HepG2 (cell line): ENCODE data around the gene PGPEP1. TPM values are rescaled to one million over a fixed set of nuclear protein-coding genes. Genes with fewer than 3 reads are reported as not detected.
A peak's percentile ranks its signal among the peaks of the same experiment; 100 is the strongest.

Source experiments
- BRD4 ChIP-seq: sonication (generic); formaldehyde crosslinking; IDR thresholded peaks from 2 replicates; pipeline ENCODE4 v1.4.0; 2020; ENCODE audit warnings: missing genetic modification reagents
- CCDC6 ChIP-seq: sonication (generic); formaldehyde crosslinking; IDR thresholded peaks from 2 replicates; pipeline ENCODE4 v1.8.1; 2022; ENCODE audit warnings: mild to moderate bottlenecking, missing genetic modification reagents, moderate library complexity
- GTF2F1 ChIP-seq: fragments of 150-350 bp; IDR thresholded peaks from 2 replicates; pipeline ENCODE4 v1.6.1; 2014; ENCODE audit warnings: low read length
- HHEX ChIP-seq: IDR thresholded peaks from 2 replicates; pipeline ENCODE4 v1.6.1; 2016; ENCODE audit warnings: control low read depth
- IKZF4 ChIP-seq: sonication (generic); formaldehyde crosslinking; IDR thresholded peaks from 2 replicates; pipeline ENCODE4 v1.5.1; 2020; ENCODE audit warnings: borderline replicate concordance, mild to moderate bottlenecking, low read depth, missing genetic modification reagents; ENCODE audit errors: not compliant biosample characterization
- MAFG ChIP-seq: sonication (generic); formaldehyde crosslinking; IDR thresholded peaks from 2 replicates; pipeline ENCODE4 v1.5.1; 2020; ENCODE audit warnings: mild to moderate bottlenecking, missing genetic modification reagents
- MLLT10 ChIP-seq: sonication (generic); formaldehyde crosslinking; IDR thresholded peaks from 2 replicates; pipeline ENCODE4 v1.4.0; 2020; ENCODE audit warnings: missing genetic modification reagents
- NCOA2 ChIP-seq: sonication (generic); formaldehyde crosslinking; IDR thresholded peaks from 2 replicates; pipeline ENCODE4 v1.8.0; 2022; ENCODE audit warnings: inconsistent platforms
- PAWR ChIP-seq: sonication (generic); formaldehyde crosslinking; IDR thresholded peaks from 2 replicates; pipeline ENCODE4 v1.4.0; 2020; ENCODE audit warnings: missing genetic modification reagents, mild to moderate bottlenecking, borderline replicate concordance
- PCBP2 ChIP-seq: fragments of 200-400 bp; formaldehyde crosslinking; optimal IDR thresholded peaks from 2 replicates; pipeline ENCODE3; 2018; ENCODE audit warnings: low read length, low read depth; ENCODE audit not compliant: poor library complexity, severe bottlenecking
- PHF8 ChIP-seq: sonication (generic); formaldehyde crosslinking; IDR thresholded peaks from 2 replicates; pipeline ENCODE4 v1.5.0; 2020; ENCODE audit warnings: missing genetic modification reagents
- POLR2A ChIP-seq, 2 experiments: IDR thresholded peaks; 2 replicates each; pipeline ENCODE4 v1.6.1; 2011; ENCODE audit warnings: low read depth in 2 of 2, low read length in 2 of 2, mild to moderate bottlenecking in 1 of 2, moderate library complexity in 1 of 2; ENCODE audit not compliant: insufficient read depth in 1 of 2
- RNF2 ChIP-seq: fragments of 450-650 bp; conservative IDR thresholded peaks from 2 replicates; pipeline ENCODE4 v1.6.1; 2016; ENCODE audit warnings: low read depth
- SAP130 ChIP-seq: IDR thresholded peaks from 2 replicates; pipeline ENCODE4 v1.6.1; 2016; ENCODE audit warnings: low read depth
- ZBTB38 ChIP-seq: sonication (generic); formaldehyde crosslinking; IDR thresholded peaks from 2 replicates; pipeline ENCODE4 v1.5.1; 2020; ENCODE audit warnings: mild to moderate bottlenecking, missing genetic modification reagents
- ZNF670 ChIP-seq: sonication (generic); formaldehyde crosslinking; IDR thresholded peaks from 2 replicates; pipeline ENCODE4 v1.8.0; 2022; ENCODE audit warnings: mild to moderate bottlenecking, missing genetic modification reagents, borderline replicate concordance
- ZNF7 ChIP-seq: IDR thresholded peaks from 2 replicates; pipeline ENCODE4 v1.6.1; 2016; ENCODE audit warnings: missing biosample characterization, missing genetic modification reagents
- polyA plus RNA-seq, 8 experiments: library from polyadenylated mRNA; depleted of rRNA in 3 of 8; stranded (reverse) in 7 of 8; unstranded in 1 of 8; fragments of >200 nt; fragmentation: Illumina TruSeq in 4 of 8; extraction: Trizol in 4 of 8; gene quantifications; 2 replicates each; pipeline versions ENCODE4 v1.2.1 to v1.2.3, GENCODE V29; 2011 to 2016; ENCODE audit warnings: low read depth in 4 of 8, missing spikeins in 1 of 8, mixed read lengths in 1 of 8; ENCODE audit not compliant: insufficient read depth in 1 of 8
- total RNA-seq, 5 experiments: library from RNA; depleted of rRNA; stranded (reverse); fragments of >200 nt; fragmentation: Illumina TruSeq; extraction: Trizol; gene quantifications; 2 replicates each; pipeline ENCODE4 v1.2.3, GENCODE V29; 2016; ENCODE audit warnings: low read depth in 1 of 5
- TF ChIP-seq, protein P1 (sequence below): sonication (generic); formaldehyde crosslinking; IDR thresholded peaks from 2 replicates; pipeline ENCODE4 v1.8.1; 2023; ENCODE audit warnings: mild to moderate bottlenecking, missing genetic modification reagents, borderline replicate concordance
- TF ChIP-seq, protein P2 (sequence below): sonication (generic); formaldehyde crosslinking; IDR thresholded peaks from 2 replicates; pipeline ENCODE4 v1.8.0; 2022; ENCODE audit warnings: low read depth, missing genetic modification reagents
- TF ChIP-seq, protein P3 (sequence below), 2 experiments: fragments of 450-650 bp in 1 of 2; sonication (generic) in 1 of 2; formaldehyde crosslinking in 1 of 2; IDR thresholded peaks; 2 replicates each; pipeline versions ENCODE4 v1.6.1 to v1.8.0; 2016 to 2022; ENCODE audit warnings: antibody characterized with exemption in 1 of 2, mild to moderate bottlenecking in 1 of 2, missing genetic modification reagents in 1 of 2

PGPEP1 gene
- total and polyA plus RNA-seq, 2 of the 13 experiments (the other 11 are each of a cell fraction or from before 2014, with no cell fraction given) = 53.1 to 56.6 TPM

DNA sequence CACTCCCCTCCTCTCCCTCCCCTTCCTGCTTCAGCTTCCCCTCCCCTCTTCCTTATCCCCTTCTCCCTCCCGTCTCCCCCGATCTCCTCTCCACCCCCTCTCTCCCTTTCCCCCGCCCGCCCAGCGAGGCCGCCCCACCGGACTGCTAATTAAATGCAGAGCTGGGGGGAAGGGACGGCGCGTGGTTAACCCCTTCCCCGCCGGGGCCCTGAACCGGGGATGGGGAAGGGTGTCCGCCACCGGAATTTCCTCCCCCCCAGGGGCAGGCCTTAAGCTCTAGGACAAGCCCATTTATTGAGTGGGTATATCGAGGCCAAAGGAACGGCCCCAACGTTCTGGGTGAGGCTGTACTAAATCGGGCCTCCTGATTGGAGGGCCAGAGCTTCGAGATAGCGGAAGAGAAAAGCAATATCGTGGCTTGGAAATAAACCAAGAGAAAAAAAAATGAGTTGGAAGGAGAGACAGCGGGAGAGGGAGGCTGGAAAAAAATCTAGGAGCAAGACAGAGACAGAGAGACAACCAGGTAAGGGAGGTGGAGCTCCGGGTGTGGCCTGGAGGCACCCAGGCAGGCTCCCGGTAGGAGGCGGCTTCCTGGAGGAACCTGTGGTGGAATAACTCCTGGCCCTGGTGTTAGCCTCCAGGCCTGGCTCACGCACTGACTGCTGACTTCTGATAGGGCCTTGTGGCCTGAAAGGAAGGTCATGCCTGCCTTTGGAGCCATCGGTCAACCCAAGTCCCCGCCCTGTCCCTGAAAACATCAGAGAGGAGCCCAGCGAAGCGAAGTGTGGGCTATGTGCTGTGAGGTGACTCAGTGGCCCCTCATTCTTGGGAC is 47.4 kb upstream of the PGPEP1 start (continued):
- TF ChIP-seq PAWR (CRISPR knock-in tag) = no peak
- no peak for TF ChIP-seq ZNF670 (CRISPR knock-in tag)
- peak; percentile 16; the same call in 1 of the 2 replicates for TF ChIP-seq SAP130
- no peak for TF ChIP-seq NCOA2
- TF ChIP-seq MAFG = no peak
- 0 out of 2 replicates have a peak, but pooled peaks have one; percentile 19 for TF ChIP-seq ZBTB38 (CRISPR knock-in tag)
- TF ChIP-seq, protein P1, sequence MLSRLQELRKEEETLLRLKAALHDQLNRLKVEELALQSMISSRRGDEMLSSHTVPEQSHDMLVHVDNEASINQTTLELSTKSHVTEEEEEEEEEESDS (CRISPR knock-in tag) = no peak
- no peak for TF ChIP-seq MLLT10 (CRISPR knock-in tag)
- no peak for TF ChIP-seq ZNF7 (CRISPR knock-in tag)
- TF ChIP-seq CCDC6 (CRISPR knock-in tag) = no peak
- TF ChIP-seq PHF8 (CRISPR knock-in tag) = no peak; the same call in 1 of the 2 replicates
- TF ChIP-seq, protein P2, sequence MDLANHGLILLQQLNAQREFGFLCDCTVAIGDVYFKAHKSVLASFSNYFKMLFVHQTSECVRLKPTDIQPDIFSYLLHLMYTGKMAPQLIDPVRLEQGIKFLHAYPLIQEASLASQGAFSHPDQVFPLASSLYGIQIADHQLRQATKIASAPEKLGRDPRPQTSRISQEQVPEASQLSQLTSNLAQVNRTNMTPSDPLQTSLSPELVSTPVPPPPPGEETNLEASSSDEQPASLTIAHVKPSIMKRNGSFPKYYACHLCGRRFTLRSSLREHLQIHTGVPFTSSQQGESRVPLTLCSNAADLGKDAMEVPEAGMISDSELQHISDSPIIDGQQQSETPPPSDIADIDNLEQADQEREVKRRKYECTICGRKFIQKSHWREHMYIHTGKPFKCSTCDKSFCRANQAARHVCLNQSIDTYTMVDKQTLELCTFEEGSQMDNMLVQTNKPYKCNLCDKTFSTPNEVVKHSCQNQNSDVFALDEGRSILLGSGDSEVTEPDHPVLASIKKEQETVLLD (CRISPR knock-in tag) = peak; percentile 30; the same call in 1 of the 2 replicates
- peak in 1 of 2 experiments; percentile 54; a peak in 1 of 4 replicates for TF ChIP-seq POLR2A (IDR thresholded peaks at IDR 0.05; ENCODE audit: insufficient read depth in 1 of 2, low read depth in 2 of 2, low read length in 2 of 2)
- TF ChIP-seq RNF2 = no peak
- TF ChIP-seq, protein P3, sequence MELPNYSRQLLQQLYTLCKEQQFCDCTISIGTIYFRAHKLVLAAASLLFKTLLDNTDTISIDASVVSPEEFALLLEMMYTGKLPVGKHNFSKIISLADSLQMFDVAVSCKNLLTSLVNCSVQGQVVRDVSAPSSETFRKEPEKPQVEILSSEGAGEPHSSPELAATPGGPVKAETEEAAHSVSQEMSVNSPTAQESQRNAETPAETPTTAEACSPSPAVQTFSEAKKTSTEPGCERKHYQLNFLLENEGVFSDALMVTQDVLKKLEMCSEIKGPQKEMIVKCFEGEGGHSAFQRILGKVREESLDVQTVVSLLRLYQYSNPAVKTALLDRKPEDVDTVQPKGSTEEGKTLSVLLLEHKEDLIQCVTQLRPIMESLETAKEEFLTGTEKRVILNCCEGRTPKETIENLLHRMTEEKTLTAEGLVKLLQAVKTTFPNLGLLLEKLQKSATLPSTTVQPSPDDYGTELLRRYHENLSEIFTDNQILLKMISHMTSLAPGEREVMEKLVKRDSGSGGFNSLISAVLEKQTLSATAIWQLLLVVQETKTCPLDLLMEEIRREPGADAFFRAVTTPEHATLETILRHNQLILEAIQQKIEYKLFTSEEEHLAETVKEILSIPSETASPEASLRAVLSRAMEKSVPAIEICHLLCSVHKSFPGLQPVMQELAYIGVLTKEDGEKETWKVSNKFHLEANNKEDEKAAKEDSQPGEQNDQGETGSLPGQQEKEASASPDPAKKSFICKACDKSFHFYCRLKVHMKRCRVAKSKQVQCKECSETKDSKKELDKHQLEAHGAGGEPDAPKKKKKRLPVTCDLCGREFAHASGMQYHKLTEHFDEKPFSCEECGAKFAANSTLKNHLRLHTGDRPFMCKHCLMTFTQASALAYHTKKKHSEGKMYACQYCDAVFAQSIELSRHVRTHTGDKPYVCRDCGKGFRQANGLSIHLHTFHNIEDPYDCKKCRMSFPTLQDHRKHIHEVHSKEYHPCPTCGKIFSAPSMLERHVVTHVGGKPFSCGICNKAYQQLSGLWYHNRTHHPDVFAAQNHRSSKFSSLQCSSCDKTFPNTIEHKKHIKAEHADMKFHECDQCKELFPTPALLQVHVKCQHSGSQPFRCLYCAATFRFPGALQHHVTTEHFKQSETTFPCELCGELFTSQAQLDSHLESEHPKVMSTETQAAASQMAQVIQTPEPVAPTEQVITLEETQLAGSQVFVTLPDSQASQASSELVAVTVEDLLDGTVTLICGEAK (IDR thresholded peaks at IDR 0.05) = no peak
- TF ChIP-seq, protein P3 (CRISPR knock-in tag; IDR thresholded peaks at IDR 0.05) = no peak
- no peak for TF ChIP-seq HHEX
- no peak for TF ChIP-seq GTF2F1
- no peak for TF ChIP-seq IKZF4 (CRISPR knock-in tag)
- TF ChIP-seq BRD4 = no peak
- no peak for TF ChIP-seq PCBP2
